IMR-90 (cell line): ENCODE data around the gene CRB1.

ENCODE experiments used
- BHLHE40 ChIP-seq: fragments of 150-350 bp; IDR thresholded peaks from 2 replicates; pipeline ENCODE4 v1.6.1; 2016; ENCODE audit warnings: mild to moderate bottlenecking, low read depth, low read length
- CEBPB ChIP-seq: IDR thresholded peaks from 2 replicates; pipeline ENCODE4 v1.6.1; 2012; ENCODE audit warnings: low read depth, low read length, improper control_type of control experiment
- CHD1 ChIP-seq: IDR thresholded peaks from 2 replicates; pipeline ENCODE4 v1.6.1; 2012; ENCODE audit warnings: low read depth, low read length, improper control_type of control experiment
- CTCF ChIP-seq: conservative IDR thresholded peaks from 2 replicates; pipeline ENCODE4 v1.5.1; 2012; ENCODE audit warnings: mild to moderate bottlenecking, low read depth, low read length, improper control_type of control experiment
- FOS ChIP-seq: fragments of 150-350 bp; IDR thresholded peaks from 2 replicates; pipeline ENCODE4 v1.6.1; 2016; ENCODE audit warnings: low read depth, low read length
- MAFK ChIP-seq: IDR thresholded peaks from 2 replicates; pipeline ENCODE4 v1.6.1; 2012; ENCODE audit warnings: low read depth, low read length, improper control_type of control experiment
- MAZ ChIP-seq: IDR thresholded peaks from 2 replicates; pipeline ENCODE4 v1.6.1; 2012; ENCODE audit warnings: low read depth, mild to moderate bottlenecking, low read length, improper control_type of control experiment, moderate library complexity, borderline replicate concordance
- MXI1 ChIP-seq: IDR thresholded peaks from 2 replicates; pipeline ENCODE4 v1.6.1; 2012; ENCODE audit warnings: low read depth, mild to moderate bottlenecking, low read length, moderate library complexity, borderline replicate concordance
- POLR2A ChIP-seq: IDR thresholded peaks from 2 replicates; pipeline ENCODE4 v1.6.1; 2012; ENCODE audit warnings: mild to moderate bottlenecking, low read depth, low read length
- RAD21 ChIP-seq: IDR thresholded peaks from 2 replicates; pipeline ENCODE4 v1.6.1; 2012; ENCODE audit warnings: low read length, improper control_type of control experiment
- RCOR1 ChIP-seq: IDR thresholded peaks from 2 replicates; pipeline ENCODE4 v1.6.1; 2012; ENCODE audit warnings: mild to moderate bottlenecking, low read length, improper control_type of control experiment; ENCODE audit not compliant: insufficient replicate concordance
- RFX5 ChIP-seq: IDR thresholded peaks from 2 replicates; pipeline ENCODE4 v1.8.0; 2012; ENCODE audit warnings: low read depth, mild to moderate bottlenecking, low read length, moderate library complexity
- SMC3 ChIP-seq: fragments of 150-350 bp; IDR thresholded peaks from 2 replicates; pipeline ENCODE4 v1.6.1; 2016; ENCODE audit warnings: low read depth, mild to moderate bottlenecking, antibody characterized with exemption, low read length, moderate library complexity
- USF2 ChIP-seq: fragments of 150-350 bp; IDR thresholded peaks from 2 replicates; pipeline ENCODE4 v1.6.1; 2017; ENCODE audit warnings: mild to moderate bottlenecking, antibody characterized with exemption, low read length, low read depth

- no peak for TF ChIP-seq RFX5
- no peak for TF ChIP-seq CTCF
- no peak for TF ChIP-seq SMC3
- TF ChIP-seq RAD21 = no peak
- no peak for TF ChIP-seq POLR2A
- no peak for TF ChIP-seq MAZ
- TF ChIP-seq USF2 = no peak
- no peak for TF ChIP-seq FOS
- TF ChIP-seq CEBPB = peak; percentile 88
- no peak for TF ChIP-seq MXI1
- no peak for TF ChIP-seq RCOR1
- no peak for TF ChIP-seq CHD1
- peak; percentile 51; the same call in 1 of the 2 replicates for TF ChIP-seq BHLHE40
- TF ChIP-seq MAFK = no peak
Measured at GRCh38 chr1:197464044-197464443, 196.0 kb downstream of the CRB1 start.
